Measurements from ENCODE around the gene EPHA3.
"Not testable (repeated sequence)": the region's sequence is repeated elsewhere in the genome, so short reads cannot be mapped to it uniquely, and the experiment has no call there.

Gene EPHA3

DNA sequence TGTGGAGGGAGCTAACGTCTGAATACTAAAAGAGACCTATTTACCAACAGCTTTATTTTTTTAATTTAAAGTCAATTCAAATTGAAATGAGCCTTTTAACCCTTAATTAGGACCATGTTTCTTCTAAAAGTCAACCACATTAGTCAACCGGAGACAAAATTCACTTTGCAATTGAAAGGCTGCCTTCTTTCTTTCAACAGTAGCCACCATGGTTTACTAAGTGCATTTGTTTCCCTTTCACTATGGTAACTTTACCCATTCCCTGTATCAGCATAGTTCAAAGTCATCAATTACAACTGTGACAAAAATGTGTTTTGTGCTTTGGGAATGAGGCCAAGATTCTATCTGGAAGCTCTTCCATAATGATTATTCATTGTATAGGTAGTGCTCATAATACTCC, 225.4 kb downstream of the EPHA3 start:
- FAIRE-seq: no peak
- no peak for DNase-seq (ENCODE audit: extremely low spot score, insufficient read length, low read depth)

DNA sequence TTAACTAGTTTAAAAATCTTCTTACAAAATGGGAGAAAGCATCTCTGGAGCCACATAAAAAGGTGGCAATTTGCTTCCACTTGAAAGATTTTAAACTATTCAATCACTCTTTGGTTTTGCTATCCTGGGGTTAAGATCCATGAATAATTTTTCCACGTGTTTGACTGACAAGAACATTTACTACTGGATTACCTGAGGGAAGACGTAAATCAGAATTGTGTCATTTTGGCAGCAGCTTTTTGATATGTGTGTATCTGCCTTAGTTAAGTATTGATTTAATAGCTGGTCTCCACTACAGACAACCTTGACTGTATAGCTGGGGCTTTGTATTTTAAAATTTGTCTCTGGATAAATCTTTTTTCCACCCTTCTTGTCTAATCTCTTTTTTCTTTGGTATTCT, 228.3 kb downstream of the EPHA3 start:
- FAIRE-seq (no peak), DNase-seq (ENCODE audit: extremely low spot score, insufficient read length, low read depth) (no peak)

DNA sequence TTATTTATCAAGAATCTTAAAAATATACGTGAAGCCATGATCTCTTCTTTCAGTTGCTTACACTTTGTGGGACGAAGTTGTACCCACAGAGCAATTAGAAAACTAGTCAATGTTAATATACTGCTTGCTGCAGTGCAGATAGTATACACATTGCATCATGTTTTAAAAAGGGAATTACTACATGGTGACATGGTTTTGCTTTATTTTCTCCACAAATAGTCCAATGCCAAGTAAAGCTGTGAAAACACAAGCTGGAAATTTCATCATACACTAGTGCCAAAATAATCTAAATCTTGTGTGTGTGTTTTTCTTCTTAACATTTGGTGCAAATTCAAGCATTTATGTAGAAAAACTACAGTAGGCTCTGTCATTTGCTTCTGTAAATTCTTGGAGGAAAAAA, 233.0 kb downstream of the EPHA3 start:
- no peak for FAIRE-seq
- DNase-seq (ENCODE audit: extremely low spot score, insufficient read length, low read depth): no peak

DNA sequence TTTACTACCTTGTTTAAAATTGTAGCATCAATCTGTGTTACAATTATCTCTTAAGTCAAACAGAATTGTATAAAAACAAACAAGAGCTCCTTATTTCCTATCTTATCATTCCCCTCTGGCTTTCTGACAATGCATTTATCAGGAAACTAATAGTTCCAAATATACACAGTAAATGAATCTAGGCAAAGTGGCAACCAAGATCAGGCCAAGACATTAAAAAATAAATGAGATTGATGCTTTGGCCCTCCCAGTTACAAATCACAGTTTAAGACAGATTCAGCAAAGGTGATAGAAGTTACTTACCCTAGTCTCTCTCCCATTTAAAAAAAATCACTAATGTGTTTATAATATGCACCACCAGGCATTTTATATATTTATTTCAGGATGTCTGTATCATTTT, 236.7 kb downstream of the EPHA3 start:
- FAIRE-seq (no peak), DNase-seq (ENCODE audit: extremely low spot score, insufficient read length, low read depth) (no peak)

DNA sequence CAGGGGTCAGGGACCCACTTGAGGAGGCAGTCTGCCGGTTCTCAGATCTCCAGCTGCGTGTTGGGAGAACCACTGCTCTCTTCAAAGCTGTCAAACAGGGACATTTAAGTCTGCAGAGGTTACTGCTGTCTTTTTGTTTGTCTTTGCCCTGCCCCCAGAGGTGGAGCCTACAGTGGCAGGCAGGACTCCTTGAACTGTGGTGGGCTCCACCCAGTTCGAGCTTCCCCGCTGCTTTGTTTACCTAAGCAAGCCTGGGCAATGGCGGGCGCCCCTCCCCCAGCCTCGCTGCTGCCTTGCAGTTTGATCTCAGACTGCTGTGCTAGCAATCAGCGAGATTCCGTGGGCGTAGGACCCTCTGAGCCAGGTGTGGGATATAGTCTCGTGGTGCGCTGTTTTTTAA, 243.5 kb downstream of the EPHA3 start:
- not testable (repeated sequence) for DNase-seq (ENCODE audit: extremely low spot score, insufficient read length, low read depth); FAIRE-seq

DNA sequence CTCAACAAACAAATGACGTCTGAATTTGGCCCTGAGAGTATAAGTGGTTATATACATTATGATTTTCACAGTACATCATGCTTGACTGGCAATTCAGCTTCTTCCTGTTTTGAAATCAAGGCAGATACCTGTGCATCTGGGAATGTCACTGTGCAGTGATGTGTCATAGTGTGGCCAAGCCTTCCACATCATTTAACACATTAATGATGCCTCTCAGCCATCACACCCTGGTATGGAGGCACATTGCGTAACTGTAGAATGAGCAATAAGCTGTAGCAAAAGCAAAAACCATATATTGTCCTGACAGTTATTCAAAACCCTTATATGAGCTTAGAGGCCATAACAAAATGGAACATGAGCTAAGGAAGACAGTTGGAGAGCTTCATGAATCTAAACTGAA, 246.0 kb downstream of the EPHA3 start:
- DNase-seq (ENCODE audit: extremely low spot score, insufficient read length, low read depth) (no peak), FAIRE-seq (no peak)

DNA sequence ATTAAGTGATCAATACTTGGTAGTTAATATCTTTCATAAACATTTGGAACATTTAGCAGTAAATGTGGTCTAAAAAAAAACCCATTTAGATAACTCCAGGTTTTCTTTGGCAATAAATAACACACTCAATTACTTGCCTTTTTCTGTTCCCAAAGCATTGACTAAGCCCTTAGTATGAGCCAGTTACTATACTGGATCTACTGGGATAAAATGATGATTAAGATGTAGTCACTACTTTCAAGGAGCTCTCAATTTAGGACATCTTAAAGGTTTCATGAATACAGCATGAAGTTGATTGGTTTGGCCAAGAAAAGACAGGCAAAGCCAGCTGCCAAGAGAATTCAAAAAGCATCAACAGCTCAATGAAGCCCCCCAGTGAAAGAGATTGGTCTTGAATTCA, 250.9 kb downstream of the EPHA3 start:
- FAIRE-seq (no peak), DNase-seq (ENCODE audit: extremely low spot score, insufficient read length, low read depth) (no peak)

DNA sequence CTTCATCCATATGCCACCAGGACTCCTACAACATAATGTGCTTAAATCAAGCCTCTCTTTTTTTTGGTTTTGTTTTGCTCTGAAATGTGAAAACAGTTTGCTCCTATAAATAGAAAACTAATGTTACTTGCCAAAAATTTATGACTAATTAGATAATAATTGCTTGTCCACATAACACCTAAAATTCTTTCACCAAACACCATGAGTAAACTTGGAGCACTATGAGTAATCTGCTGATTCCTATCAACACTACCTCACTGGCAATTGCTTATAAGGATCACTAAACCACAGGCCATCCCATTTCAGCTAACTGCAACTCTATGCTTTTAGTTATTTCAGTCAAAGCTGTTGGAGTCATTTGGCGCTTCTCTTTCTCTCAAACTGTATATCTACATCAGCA, 252.7 kb downstream of the EPHA3 start:
- FAIRE-seq: no peak
- DNase-seq (ENCODE audit: extremely low spot score, insufficient read length, low read depth): no peak

DNA sequence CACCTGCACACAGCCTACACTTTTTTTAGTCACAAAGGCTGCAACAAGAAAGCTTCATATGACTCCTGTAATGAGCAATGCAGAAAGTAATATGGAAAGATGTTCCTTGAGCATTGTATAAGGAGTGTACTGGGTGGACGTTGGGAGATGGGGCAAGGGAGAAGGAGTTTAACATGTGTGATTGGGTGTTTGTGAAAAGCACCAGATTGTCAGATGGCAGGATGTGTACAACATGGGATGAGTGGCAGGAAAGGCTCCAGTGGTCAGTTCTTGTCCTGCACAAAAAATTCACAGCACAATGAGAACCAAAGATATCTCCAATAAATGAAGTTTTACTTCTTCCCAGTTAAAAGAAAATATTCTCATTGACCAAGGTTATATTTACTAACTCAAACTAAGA, 255.1 kb downstream of the EPHA3 start:
- FAIRE-seq: no peak
- DNase-seq (ENCODE audit: extremely low spot score, insufficient read length, low read depth): no peak

DNA sequence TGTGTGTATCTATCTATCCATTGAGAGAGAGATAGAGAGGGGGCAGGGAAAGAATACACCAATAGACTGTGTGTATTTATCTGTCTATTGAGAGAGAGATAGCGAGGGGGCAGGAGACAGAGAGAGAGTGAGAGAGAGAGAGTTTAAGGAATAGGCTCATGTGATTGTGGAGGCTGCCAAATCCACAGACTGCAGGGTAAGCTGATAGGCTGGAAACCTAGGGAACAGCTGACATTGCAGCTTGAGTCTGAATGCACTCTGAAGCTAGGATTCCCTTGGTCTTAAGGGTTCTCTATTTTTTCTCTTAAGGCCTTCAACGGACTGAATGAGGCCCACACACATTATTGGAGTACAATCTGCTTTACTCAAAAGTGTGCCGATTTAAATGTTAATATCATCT, 255.8 kb downstream of the EPHA3 start:
- DNase-seq (ENCODE audit: extremely low spot score, insufficient read length, low read depth): no peak
- no peak for FAIRE-seq

DNA sequence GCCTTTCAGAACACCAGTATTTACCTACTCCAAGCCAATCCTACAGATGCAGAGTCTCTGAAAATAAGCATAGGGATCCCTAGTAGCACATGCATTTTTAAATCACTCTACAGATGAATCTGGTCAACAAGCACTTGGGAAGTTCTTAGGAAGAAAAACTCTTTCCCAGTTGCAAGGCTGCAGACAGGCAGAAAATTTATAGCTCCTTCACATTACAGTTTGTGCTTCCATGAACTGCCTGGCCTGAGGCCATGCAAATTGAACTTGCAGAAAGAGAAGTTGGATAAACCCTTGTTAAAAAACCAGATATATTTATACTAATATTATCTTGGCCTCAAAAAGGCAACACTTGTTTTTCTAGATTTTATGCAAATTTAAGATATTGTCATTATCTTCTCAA, 256.9 kb downstream of the EPHA3 start:
- no peak for DNase-seq (ENCODE audit: extremely low spot score, insufficient read length, low read depth)
- no peak for FAIRE-seq

DNA sequence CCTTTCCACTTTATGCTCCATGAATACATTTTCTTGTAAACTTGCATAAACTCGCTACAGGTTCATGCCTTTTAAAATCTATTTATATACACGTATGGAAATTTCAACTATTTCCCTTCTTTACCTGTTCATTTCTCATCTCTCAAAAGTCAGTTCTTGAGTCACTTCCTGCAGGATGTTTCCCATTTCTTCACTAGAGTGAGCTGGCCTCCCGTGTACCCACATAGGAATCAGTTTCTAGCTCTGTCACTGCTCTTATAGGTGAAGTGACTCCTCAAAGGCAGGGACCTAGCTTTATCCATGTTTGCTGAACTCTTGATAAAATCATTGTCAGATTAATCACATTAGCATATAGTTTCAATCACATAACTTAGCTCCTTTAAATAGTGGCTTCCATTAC, 259.7 kb downstream of the EPHA3 start:
- DNase-seq (ENCODE audit: extremely low spot score, insufficient read length, low read depth) (no peak), FAIRE-seq (no peak)

DNA sequence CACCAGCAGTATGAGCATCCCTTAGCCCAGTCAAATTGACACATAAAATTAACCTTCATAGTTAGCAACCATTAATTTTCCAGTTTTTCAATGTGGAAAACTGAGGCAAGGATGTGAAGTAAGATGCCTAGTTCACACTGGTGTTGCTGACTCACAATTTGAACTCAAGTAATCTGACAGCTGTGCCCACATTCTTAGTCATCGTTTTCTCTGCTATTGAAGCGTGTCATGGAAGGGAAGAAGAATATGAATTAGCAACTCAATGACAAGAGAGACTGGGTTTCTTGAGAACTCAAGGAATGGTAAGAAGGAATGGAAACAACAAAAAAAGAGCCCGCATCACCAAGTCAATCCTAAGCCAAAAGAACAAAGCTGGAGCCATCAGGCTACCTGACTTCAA, 261.4 kb downstream of the EPHA3 start:
- FAIRE-seq (no peak), DNase-seq (ENCODE audit: extremely low spot score, insufficient read length, low read depth) (no peak)

DNA sequence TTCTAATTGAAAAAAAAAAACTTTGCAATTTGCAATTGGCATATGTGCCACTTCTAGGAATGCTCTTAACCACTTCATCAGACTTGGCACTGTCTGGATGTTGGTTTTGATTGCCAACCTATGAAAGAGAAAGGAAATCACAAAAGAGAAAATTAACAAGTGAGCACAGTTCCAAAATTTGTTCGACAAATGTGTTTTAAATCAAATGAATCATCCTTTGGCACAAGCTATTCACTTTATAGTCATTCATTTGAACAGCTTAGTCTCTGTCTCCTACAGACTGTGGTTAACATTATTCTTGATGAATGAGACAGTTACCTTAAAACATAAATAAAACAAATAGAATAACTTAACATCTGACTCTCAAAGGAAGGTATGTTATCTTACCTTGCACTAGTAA, 265.0 kb downstream of the EPHA3 start:
- FAIRE-seq (no peak), DNase-seq (ENCODE audit: extremely low spot score, insufficient read length, low read depth) (no peak)

DNA sequence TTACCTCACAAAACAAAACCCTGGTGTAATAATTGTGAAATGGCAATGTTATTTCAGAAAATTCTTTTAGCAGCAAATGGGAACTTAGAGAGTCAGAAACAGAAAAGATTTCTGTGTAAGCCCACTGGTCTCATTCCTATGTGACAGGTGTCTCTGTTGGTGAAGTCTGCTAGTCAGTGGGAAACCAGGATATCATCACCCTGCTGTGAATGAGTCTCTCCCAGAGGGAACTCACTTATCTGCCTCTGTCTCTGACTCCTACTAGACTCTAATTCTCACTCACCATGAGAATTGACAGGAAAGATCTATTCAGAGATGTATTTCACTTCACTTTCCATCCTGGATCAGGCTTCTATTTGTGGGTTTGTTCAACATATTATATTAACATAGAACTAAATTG, 266.0 kb downstream of the EPHA3 start:
- DNase-seq (ENCODE audit: extremely low spot score, insufficient read length, low read depth) (no peak), FAIRE-seq (no peak)

DNA sequence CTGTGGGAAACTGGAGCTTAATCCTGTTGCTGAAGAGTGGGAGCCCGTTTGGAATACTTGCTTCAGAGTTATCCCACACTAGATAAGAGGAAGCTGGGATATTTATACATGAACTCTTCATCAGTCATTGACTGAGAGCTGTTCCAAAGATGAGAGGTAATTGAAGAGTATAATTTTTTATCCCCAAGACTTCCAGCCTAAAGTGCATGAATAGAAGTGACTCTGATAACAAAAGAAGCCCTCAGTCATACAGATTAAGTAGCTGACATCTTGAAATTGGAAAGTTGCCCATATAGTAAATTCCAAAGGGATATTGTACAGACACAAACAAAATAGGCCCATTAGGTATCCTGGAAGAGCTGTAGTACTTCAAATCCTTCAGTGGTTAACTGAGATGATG, 268.0 kb downstream of the EPHA3 start:
- FAIRE-seq (no peak), DNase-seq (ENCODE audit: extremely low spot score, insufficient read length, low read depth) (no peak)

DNA sequence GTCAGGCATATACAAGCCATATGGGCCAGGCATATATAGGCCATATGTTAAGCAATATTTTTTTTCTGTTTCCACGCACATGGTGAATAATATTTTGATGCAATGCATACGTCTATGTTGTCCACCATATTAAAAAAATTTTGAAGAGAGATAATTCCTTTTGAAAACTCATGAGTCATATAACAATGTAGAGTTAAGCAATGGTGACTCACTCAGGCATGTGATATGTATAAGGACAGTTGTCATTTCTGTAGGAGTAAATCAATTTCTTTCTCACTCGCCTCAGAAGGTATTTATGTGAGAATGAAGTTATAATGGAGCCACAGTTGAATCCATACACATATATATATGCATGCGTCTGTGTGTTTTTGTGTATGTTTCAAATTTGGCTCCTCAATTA, 272.6 kb downstream of the EPHA3 start:
- DNase-seq (ENCODE audit: extremely low spot score, insufficient read length, low read depth): no peak

DNA sequence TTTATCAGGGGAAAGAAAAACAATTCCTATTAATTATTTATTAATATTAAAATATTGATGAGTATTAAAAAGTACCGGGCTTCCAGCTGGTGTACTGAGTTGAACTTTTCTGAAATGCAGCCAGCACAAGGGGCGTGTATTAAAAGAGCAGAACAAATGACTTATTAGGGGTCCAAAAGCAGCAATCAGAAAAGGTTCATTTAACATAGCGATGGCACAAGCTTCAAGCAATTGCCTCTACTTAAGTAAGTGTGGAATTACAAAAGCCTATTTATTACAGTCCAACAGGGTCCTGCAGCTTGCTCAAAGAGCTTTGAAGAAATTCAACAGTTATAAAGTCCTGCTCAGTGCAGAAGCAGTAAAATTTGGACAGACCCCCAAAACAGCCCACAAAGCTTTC, 285.6 kb downstream of the EPHA3 start:
- DNase-seq (ENCODE audit: extremely low spot score, insufficient read length, low read depth) (no peak), FAIRE-seq (no peak)

More for the DNA sequence above, 272.6 kb downstream of the EPHA3 start:
- FAIRE-seq: no peak

DNA sequence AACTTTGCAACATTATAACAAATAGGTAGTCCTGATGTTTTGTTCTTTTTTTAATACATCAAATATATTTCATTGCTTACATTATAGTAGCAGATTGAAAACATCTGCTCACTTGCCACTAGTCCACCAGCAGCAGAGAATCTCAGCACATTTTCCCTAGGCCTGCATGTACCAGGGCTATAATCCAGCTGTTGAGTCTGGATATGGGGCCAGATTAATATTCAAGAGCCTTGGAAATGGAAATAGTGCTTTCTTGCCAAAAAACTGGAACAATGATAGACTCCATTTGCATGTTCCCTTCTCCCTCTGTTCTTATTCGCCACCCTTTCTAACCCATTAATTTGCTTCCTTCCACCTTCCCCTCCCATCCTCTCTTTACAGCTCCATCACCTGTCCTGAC, 288.0 kb downstream of the EPHA3 start:
- FAIRE-seq (no peak), DNase-seq (ENCODE audit: extremely low spot score, insufficient read length, low read depth) (no peak)

DNA sequence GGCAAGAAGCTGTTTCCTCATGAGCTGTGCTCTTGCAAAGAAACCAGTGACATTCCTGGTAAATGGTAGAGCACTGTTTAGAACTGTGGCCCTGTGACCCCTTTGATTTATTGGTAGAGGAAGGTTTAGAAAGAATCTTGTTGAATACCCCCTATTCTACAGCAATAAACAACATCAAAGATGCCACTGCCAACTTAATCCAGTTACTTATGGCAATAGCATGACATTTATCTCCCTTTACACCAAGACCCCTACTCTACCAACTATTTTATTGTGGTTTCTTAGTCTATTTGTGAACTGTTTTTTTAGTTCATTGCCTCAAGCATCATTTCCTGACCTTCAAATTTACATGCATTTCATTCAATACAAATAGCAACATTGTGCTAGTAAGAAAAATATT, 288.6 kb downstream of the EPHA3 start:
- FAIRE-seq (no peak), DNase-seq (ENCODE audit: extremely low spot score, insufficient read length, low read depth) (no peak)

DNA sequence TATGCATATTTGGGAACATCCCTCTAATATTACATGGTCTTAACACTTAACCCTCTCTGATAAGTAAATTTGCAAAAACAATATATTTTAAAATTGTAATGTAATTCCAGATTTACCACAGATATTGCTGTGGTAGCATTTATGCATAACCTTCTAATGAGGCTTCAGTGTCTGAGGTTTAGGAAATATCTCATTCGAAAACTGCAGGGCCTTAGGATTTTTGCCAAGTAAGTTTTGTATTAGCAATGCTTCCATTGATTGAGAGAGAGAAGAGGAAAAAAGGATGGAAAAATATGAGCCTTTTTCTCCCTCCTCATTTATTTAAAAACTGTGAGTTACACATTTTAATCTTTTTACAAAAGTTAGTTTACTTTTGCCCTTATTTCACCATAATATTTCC, 294.6 kb downstream of the EPHA3 start:
- FAIRE-seq (no peak), DNase-seq (ENCODE audit: extremely low spot score, insufficient read length, low read depth) (no peak)

DNA sequence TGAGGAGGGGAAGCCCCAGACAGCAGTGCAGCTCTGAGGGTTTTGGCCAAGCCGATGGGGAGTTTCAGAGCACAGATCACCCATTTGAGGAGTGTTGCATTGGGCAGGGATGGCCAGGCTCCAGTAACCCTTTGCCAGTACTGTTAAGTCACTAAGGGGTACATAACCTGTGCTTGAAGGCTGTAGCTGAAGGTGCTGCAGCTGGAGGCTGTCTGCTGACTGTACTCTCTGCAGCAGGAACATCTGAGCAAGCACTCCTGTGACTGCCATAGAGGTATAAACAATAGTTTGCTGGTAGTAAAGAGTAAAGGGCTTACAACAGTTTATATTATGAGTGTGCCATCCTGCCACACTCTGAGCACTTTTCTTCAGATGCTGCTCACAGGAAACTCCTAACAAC, 297.8 kb downstream of the EPHA3 start:
- DNase-seq (ENCODE audit: extremely low spot score, insufficient read length, low read depth): no peak
- no peak for FAIRE-seq

DNA sequence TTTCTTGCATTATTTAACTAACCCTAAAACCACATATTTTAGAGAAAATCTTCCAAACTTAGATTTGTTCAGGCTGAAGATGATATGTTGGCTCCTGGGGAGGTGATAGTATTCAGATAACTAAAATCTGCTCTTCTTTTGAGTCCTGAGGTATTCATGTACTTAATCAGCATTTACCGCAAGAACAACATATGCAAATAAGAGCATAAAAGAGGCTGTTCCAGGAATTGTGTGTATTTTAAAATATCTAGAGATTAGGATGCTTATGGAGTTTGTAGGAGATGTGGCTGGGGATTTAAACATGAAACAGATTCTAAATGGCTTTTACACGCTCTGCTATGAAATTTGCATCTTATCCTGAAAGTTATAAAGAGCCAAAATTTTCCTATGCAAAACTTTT, 298.2 kb downstream of the EPHA3 start:
- FAIRE-seq (no peak), DNase-seq (ENCODE audit: extremely low spot score, insufficient read length, low read depth) (no peak)

Data from GM18507 (cell line).